ENCODE results near the gene WWP2. TPM values are rescaled to one million over a fixed set of nuclear protein-coding genes. Genes with fewer than 3 reads are reported as not detected.
A peak's percentile ranks its signal among the peaks of the same experiment; 100 is the strongest.
"Not testable (repeated sequence)": the region's sequence is repeated elsewhere in the genome, so short reads cannot be mapped to it uniquely, and the experiment has no call there.

Gene WWP2
- polyA plus RNA-seq, 3 donors, result 29.6 to 54.4 (median 46.0) TPM

DNA sequence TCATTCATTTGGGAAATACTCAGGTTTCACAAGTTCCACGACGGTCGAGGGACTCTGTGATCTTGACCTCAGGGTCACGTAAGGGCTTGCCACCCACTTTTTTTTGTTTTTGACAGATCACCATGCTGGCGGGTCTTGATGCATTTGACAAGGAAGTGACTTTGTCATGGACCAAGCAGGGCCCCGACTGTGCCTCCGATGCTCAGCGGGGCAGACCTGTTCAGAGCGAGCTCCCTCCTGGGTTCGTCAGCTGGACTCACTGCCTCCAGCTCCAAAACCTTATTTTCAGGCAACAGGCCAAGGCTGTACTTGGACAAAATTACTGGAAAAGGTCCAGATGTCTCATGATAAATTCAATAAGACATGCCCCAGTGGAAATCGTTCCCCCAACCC is 180.0 kb downstream of the WWP2 start:
- H3K4me2 ChIP-seq (replicated peaks; ENCODE audit: extremely low read depth, low read length, poor library complexity, severe bottlenecking), result no peak overlapping the region
- intact Hi-C loops (cut with micrococcal nuclease), result no loop called here
- 94% methylated on average over 10 of the region's 11 CpGs for WGBS (ENCODE audit: insufficient coverage)

DNA sequence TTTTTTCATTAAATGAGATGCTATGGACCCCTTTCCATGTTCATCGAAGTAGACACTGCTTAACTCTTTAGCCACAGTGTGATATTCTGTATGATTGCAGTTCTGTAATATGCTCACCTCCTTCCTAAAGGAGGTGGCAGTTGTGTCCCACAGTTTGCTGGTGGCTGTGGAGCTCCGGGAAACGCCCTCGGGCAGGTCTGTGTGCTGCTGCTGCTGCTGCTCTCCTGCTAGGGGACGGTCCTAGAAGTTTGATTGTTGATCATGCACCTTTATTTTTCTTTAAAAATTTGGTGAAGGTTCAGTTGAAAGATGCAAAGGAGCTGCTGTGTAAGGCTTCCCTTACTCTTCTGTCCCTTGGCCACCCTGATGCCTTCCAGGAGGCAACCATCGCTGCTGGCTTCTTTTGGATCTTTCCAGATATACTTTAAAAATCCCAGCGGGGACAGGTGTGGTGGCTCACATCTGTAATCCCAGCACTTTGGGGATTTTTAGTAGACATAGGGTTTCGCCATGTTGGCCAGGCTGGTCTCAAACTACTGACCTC is 180.6 kb downstream of the WWP2 start:
- TF ChIP-seq, protein P1, sequence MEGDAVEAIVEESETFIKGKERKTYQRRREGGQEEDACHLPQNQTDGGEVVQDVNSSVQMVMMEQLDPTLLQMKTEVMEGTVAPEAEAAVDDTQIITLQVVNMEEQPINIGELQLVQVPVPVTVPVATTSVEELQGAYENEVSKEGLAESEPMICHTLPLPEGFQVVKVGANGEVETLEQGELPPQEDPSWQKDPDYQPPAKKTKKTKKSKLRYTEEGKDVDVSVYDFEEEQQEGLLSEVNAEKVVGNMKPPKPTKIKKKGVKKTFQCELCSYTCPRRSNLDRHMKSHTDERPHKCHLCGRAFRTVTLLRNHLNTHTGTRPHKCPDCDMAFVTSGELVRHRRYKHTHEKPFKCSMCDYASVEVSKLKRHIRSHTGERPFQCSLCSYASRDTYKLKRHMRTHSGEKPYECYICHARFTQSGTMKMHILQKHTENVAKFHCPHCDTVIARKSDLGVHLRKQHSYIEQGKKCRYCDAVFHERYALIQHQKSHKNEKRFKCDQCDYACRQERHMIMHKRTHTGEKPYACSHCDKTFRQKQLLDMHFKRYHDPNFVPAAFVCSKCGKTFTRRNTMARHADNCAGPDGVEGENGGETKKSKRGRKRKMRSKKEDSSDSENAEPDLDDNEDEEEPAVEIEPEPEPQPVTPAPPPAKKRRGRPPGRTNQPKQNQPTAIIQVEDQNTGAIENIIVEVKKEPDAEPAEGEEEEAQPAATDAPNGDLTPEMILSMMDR (IDR thresholded peaks at IDR 0.05), result no peak
- Histone ChIP-seq H3K79me2 (ENCODE audit: insufficient read depth, low read length) (no peaks in the 10 kb centered on the region), H3K27me3 (ENCODE audit: control insufficient read depth in 2 of 2, insufficient read depth in 2 of 2, low read length in 2 of 2) (no peaks in the 10 kb centered on the region), H3K4me3 (replicated peaks in 1 of 3; ENCODE audit: low read depth in 2 of 3, low read length in 3 of 3) (no peak overlapping the region), H2AFZ (ENCODE audit: insufficient read depth, low read depth, low read length, poor library complexity, severe bottlenecking) (no peak overlapping the region), H3K9ac (ENCODE audit: insufficient read depth, low read length, poor library complexity, severe bottlenecking) (no peak overlapping the region), H4K20me1 (ENCODE audit: insufficient read depth, low read length) (no peaks in the 10 kb centered on the region), H3K4me2 (replicated peaks; ENCODE audit: extremely low read depth, low read length, poor library complexity, severe bottlenecking) (no peak overlapping the region), H3K36me3 (replicated peaks in 1 of 2; ENCODE audit: control insufficient read depth in 1 of 2, insufficient read depth in 2 of 2, low read length in 2 of 2) (peaks cover 45 to 51% of the 10 kb centered on the region in 2 donors), H3K27ac (ENCODE audit: low read depth in 1 of 2, low read length in 2 of 2) (no peak overlapping the region), H3K9me3 (replicated peaks in 1 of 2; ENCODE audit: control insufficient read depth in 1 of 2, insufficient read depth in 1 of 2, low read length in 2 of 2) (no peaks in the 10 kb centered on the region), H3K4me1 (ENCODE audit: control insufficient read depth in 1 of 2, insufficient read depth in 2 of 2, low read length in 2 of 2) (no peaks in the 10 kb centered on the region)
- Mint-ChIP-seq H3K9me3 (no peaks in the 10 kb centered on the region), H3K36me3 (peaks cover 39 to 56% of the 10 kb centered on the region in 2 donors), H3K4me3 (no peak overlapping the region), H3K4me1 (no peaks in the 10 kb centered on the region), H3K27ac (no peak overlapping the region), H3K27me3 (ENCODE audit: low read depth in 3 of 3) (peaks cover 0 to under 1% (median 0%) of the 10 kb centered on the region in 3 donors)
- intact Hi-C loops (cut with micrococcal nuclease), result no loop called here
- WGBS (ENCODE audit: insufficient coverage), result 86% methylated on average over 4 of the region's 8 CpGs
- no peak for DNase-seq

More for the DNA sequence above, 180.0 kb downstream of the WWP2 start:
- H3K27me3 ChIP-seq (ENCODE audit: control insufficient read depth in 2 of 2, insufficient read depth in 2 of 2, low read length in 2 of 2), result no peaks in the 10 kb centered on the region
- DNase-seq, result no peak
- no peaks in the 10 kb centered on the region for H3K4me1 ChIP-seq (ENCODE audit: control insufficient read depth in 1 of 2, insufficient read depth in 2 of 2, low read length in 2 of 2)
- TF ChIP-seq, protein P1 (IDR thresholded peaks at IDR 0.05), result no peak
- peaks cover 51 to 57% of the 10 kb centered on the region in 2 donors for H3K36me3 ChIP-seq (replicated peaks in 1 of 2; ENCODE audit: control insufficient read depth in 1 of 2, insufficient read depth in 2 of 2, low read length in 2 of 2)
- Mint-ChIP-seq H3K27ac (peak overlapping the region in 1 of 7 donors; percentile 36), H3K27me3 (ENCODE audit: low read depth in 3 of 3) (peaks cover 0 to 2% (median 0%) of the 10 kb centered on the region in 3 donors), H3K4me1 (no peaks in the 10 kb centered on the region), H3K9me3 (no peaks in the 10 kb centered on the region), H3K36me3 (peaks cover 45 to 62% of the 10 kb centered on the region in 2 donors), H3K4me3 (no peak overlapping the region)
- H3K79me2 ChIP-seq (ENCODE audit: insufficient read depth, low read length), result no peaks in the 10 kb centered on the region
- no peaks in the 10 kb centered on the region for H3K9me3 ChIP-seq (replicated peaks in 1 of 2; ENCODE audit: control insufficient read depth in 1 of 2, insufficient read depth in 1 of 2, low read length in 2 of 2)
- no peaks in the 10 kb centered on the region for H4K20me1 ChIP-seq (ENCODE audit: insufficient read depth, low read length)
- no peak overlapping the region for H3K4me3 ChIP-seq (replicated peaks in 1 of 3; ENCODE audit: low read depth in 2 of 3, low read length in 3 of 3)
- no peak overlapping the region for H2AFZ ChIP-seq (ENCODE audit: insufficient read depth, low read depth, low read length, poor library complexity, severe bottlenecking)
- no peak overlapping the region for H3K9ac ChIP-seq (ENCODE audit: insufficient read depth, low read length, poor library complexity, severe bottlenecking)
- no peak overlapping the region for H3K27ac ChIP-seq (ENCODE audit: low read depth in 1 of 2, low read length in 2 of 2)

- H3K4me1 Mint-ChIP-seq; H3K27ac ChIP-seq (ENCODE audit: low read depth in 1 of 2, low read length in 2 of 2); H3K4me2 ChIP-seq (replicated peaks; ENCODE audit: extremely low read depth, low read length, poor library complexity, severe bottlenecking); H3K9me3 ChIP-seq (replicated peaks in 1 of 2; ENCODE audit: control insufficient read depth in 1 of 2, insufficient read depth in 1 of 2, low read length in 2 of 2); H3K9ac ChIP-seq (ENCODE audit: insufficient read depth, low read length, poor library complexity, severe bottlenecking); H4K20me1 ChIP-seq (ENCODE audit: insufficient read depth, low read length); H3K79me2 ChIP-seq (ENCODE audit: insufficient read depth, low read length); H3K9me3 Mint-ChIP-seq; H3K4me1 ChIP-seq (ENCODE audit: control insufficient read depth in 1 of 2, insufficient read depth in 2 of 2, low read length in 2 of 2); H3K27me3 ChIP-seq (ENCODE audit: control insufficient read depth in 2 of 2, insufficient read depth in 2 of 2, low read length in 2 of 2); H2AFZ ChIP-seq (ENCODE audit: insufficient read depth, low read depth, low read length, poor library complexity, severe bottlenecking); H3K27ac Mint-ChIP-seq; DNase-seq; H3K4me3 ChIP-seq (replicated peaks in 1 of 3; ENCODE audit: low read depth in 2 of 3, low read length in 3 of 3); intact Hi-C loops (cut with micrococcal nuclease); H3K4me3 Mint-ChIP-seq; H3K27me3 Mint-ChIP-seq (ENCODE audit: low read depth in 3 of 3): not testable (repeated sequence)
- H3K36me3 Mint-ChIP-seq, result peaks cover 34 to 49% of the 10 kb centered on the region in 2 donors
- WGBS (ENCODE audit: insufficient coverage), result 100% methylated on average over 5 of the region's 21 CpGs
- peaks cover 37 to 43% of the 10 kb centered on the region in 2 donors for H3K36me3 ChIP-seq (replicated peaks in 1 of 2; ENCODE audit: control insufficient read depth in 1 of 2, insufficient read depth in 2 of 2, low read length in 2 of 2)
Observed at GRCh38 chr16:69943241-69944036, 181.3 kb downstream of the WWP2 start.
